B cell (primary cell): ENCODE results near the gene HTR4.

Experiments
- EZH2 ChIP-seq: IDR thresholded peaks from 2 replicates; pipeline ENCODE4 v1.6.1; 2012; ENCODE audit warnings: borderline replicate concordance, low read depth, mild to moderate bottlenecking, moderate library complexity, low read length; ENCODE audit not compliant: insufficient read depth, poor library complexity, severe bottlenecking
- TF ChIP-seq, protein P1 (sequence below): fragments of 200-600 bp; IDR thresholded peaks from one replicate; pipeline ENCODE4 v1.8.0; 2022; ENCODE audit warnings: antibody characterized with exemption, mild to moderate bottlenecking

DNA sequence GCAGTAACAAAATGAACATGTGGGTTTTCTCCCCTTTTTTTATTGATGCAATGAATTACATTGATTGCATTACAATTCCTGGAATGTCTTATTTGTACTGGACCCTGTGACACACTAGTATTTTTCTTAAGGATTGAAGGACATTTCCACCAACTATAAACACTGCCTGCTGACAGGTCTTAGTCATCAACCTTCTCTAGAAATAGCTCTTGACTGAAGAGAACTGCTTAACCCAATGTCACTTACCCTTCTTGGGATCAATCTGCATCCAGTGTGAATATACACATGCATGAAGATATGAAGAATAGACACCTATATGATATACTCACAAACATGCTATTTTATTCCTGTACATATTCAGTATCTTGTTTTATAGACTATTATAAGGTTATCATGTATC, 140.0 kb downstream of the HTR4 start:
- TF ChIP-seq EZH2, result no peak
- TF ChIP-seq, protein P1, sequence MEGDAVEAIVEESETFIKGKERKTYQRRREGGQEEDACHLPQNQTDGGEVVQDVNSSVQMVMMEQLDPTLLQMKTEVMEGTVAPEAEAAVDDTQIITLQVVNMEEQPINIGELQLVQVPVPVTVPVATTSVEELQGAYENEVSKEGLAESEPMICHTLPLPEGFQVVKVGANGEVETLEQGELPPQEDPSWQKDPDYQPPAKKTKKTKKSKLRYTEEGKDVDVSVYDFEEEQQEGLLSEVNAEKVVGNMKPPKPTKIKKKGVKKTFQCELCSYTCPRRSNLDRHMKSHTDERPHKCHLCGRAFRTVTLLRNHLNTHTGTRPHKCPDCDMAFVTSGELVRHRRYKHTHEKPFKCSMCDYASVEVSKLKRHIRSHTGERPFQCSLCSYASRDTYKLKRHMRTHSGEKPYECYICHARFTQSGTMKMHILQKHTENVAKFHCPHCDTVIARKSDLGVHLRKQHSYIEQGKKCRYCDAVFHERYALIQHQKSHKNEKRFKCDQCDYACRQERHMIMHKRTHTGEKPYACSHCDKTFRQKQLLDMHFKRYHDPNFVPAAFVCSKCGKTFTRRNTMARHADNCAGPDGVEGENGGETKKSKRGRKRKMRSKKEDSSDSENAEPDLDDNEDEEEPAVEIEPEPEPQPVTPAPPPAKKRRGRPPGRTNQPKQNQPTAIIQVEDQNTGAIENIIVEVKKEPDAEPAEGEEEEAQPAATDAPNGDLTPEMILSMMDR, result no peak
